SK-N-SH (cell line): ENCODE data around the gene CTBS. TPM values are rescaled to one million over a fixed set of nuclear protein-coding genes. Genes with fewer than 3 reads are reported as not detected.

Experiments
- CTCF ChIA-PET: fragments of 300-600, 350-600 bp; formaldehyde crosslinking; extraction: SDS; loops from one replicate; lab custom pipeline; 2021; lab: Yijun Ruan, JAX
- POLR2A ChIA-PET: fragments of 350-600 bp; sonication (Branson Sonifier 250); formaldehyde crosslinking; extraction: SDS; loops from one replicate; lab custom pipeline; 2020; ENCODE audit warnings: antibody characterized with exemption, inconsistent platforms; lab: Yijun Ruan, JAX
- DNase-seq: peaks from one replicate; pipeline ENCODE4 v3.0.0; 2012
- H2AFZ ChIP-seq: fragments of 200-600 bp; sonication (generic); 2 replicates; pipeline ENCODE4 v1.8.1; 2016; ENCODE audit warnings: antibody characterized with exemption, mild to moderate bottlenecking, low read depth
- H3F3A ChIP-seq: fragments of 200-600 bp; sonication (generic); replicated peaks from 2 replicates; pipeline ENCODE3; 2016; ENCODE audit warnings: antibody characterized with exemption, mild to moderate bottlenecking; ENCODE audit not compliant: insufficient read depth
- H3K27ac ChIP-seq, 2 experiments: fragments of 200-500 bp in 1 of 2; fragments of 200-600 bp in 1 of 2; sonication (Bioruptor generic) in 1 of 2; sonication (generic), shearing (Covaris generic) in 1 of 2; 2 replicates each; pipeline versions ENCODE4 v1.5.1 to v1.6.1; 2014 to 2016; ENCODE audit warnings: low read depth in 2 of 2, inconsistent platforms in 1 of 2, low read length in 1 of 2, mild to moderate bottlenecking in 1 of 2, mixed read lengths in 1 of 2
- H3K27me3 ChIP-seq: fragments of 200-600 bp; sonication (generic), shearing (Covaris generic); 2 replicates; pipeline ENCODE4 v1.6.1; 2016; ENCODE audit warnings: mixed run types; ENCODE audit not compliant: insufficient read depth
- H3K36me3 ChIP-seq, 2 experiments: fragments of 200-500 bp in 1 of 2; fragments of 200-600 bp in 1 of 2; sonication (Bioruptor generic) in 1 of 2; sonication (generic) in 1 of 2; replicated peaks in 1 of 2; 2 replicates each; pipeline versions ENCODE3 to v1.5.1; 2014 to 2016; ENCODE audit warnings: low read length in 1 of 2, mild to moderate bottlenecking in 1 of 2; ENCODE audit not compliant: insufficient read depth in 2 of 2, control insufficient read depth in 1 of 2
- H3K4me1 ChIP-seq, 2 experiments: fragments of 200-500 bp in 1 of 2; fragments of 200-600 bp in 1 of 2; sonication (Bioruptor generic) in 1 of 2; sonication (generic), shearing (Covaris generic) in 1 of 2; 2 replicates each; pipeline versions ENCODE4 v1.5.1 to v1.6.1; 2014 to 2016; ENCODE audit warnings: low read depth in 1 of 2, low read length in 1 of 2, mixed run types in 1 of 2; ENCODE audit not compliant: insufficient read depth in 2 of 2, control insufficient read depth in 1 of 2
- H3K4me2 ChIP-seq: fragments of 200-600 bp; sonication (generic), shearing (Covaris generic); 2 replicates; pipeline ENCODE4 v1.6.1; 2017; ENCODE audit warnings: mixed run types
- H3K4me3 ChIP-seq, 2 experiments: fragments of 200-500 bp in 1 of 2; fragments of 200-600 bp in 1 of 2; sonication (Bioruptor generic) in 1 of 2; sonication (generic), shearing (Covaris generic) in 1 of 2; 2 replicates each; pipeline versions ENCODE4 v1.5.1 to v1.8.1; 2014 to 2016; ENCODE audit warnings: low read depth in 2 of 2, inconsistent platforms in 1 of 2, low read length in 1 of 2, mild to moderate bottlenecking in 1 of 2, mixed read lengths in 1 of 2, moderate library complexity in 1 of 2
- H3K79me2 ChIP-seq: fragments of 200-600 bp; sonication (generic); 2 replicates; pipeline ENCODE4 v1.8.1; 2017; ENCODE audit warnings: mild to moderate bottlenecking; ENCODE audit not compliant: insufficient read depth
- H3K9ac ChIP-seq: fragments of 200-600 bp; sonication (generic); 2 replicates; pipeline ENCODE4 v1.6.1; 2017; ENCODE audit warnings: mixed run types
- H3K9me2 ChIP-seq: fragments of 200-600 bp; sonication (generic); 2 replicates; pipeline ENCODE4 v1.6.1; 2017; ENCODE audit warnings: mixed run types
- H3K9me3 ChIP-seq: fragments of 200-600 bp; sonication (generic); 2 replicates; pipeline ENCODE4 v1.6.1; 2017; ENCODE audit warnings: mixed run types, mild to moderate bottlenecking, moderate library complexity
- H4K20me1 ChIP-seq: fragments of 200-600 bp; sonication (generic); 2 replicates; pipeline ENCODE4 v1.6.1; 2017; ENCODE audit warnings: mild to moderate bottlenecking, mixed run types; ENCODE audit not compliant: insufficient read depth
- CTCF ChIP-seq: fragments of 200-600 bp; sonication (generic); IDR thresholded peaks from 2 replicates; pipeline ENCODE4 v1.6.1; 2017; ENCODE audit warnings: antibody characterized with exemption, mild to moderate bottlenecking, moderate library complexity
- EP300 ChIP-seq, 2 experiments: IDR thresholded peaks; 2 replicates each; pipeline versions ENCODE4 v1.4.0 to v1.6.1; 2012; ENCODE audit warnings: borderline replicate concordance in 1 of 2, low read depth in 1 of 2, low read length in 1 of 2
- FOSL2 ChIP-seq: IDR thresholded peaks from 2 replicates; pipeline ENCODE4 v1.4.0; 2012; ENCODE audit warnings: low read depth, mild to moderate bottlenecking, moderate library complexity, borderline replicate concordance
- GABPA ChIP-seq: IDR thresholded peaks from 2 replicates; pipeline ENCODE4 v1.4.0; 2012; ENCODE audit warnings: low read depth, mild to moderate bottlenecking
- JUND ChIP-seq: IDR thresholded peaks from 2 replicates; pipeline ENCODE4 v1.4.0; 2012
- MAX ChIP-seq: IDR thresholded peaks from 2 replicates; pipeline ENCODE4 v1.4.0; 2012; ENCODE audit warnings: low read depth
- MEF2A ChIP-seq: IDR thresholded peaks from 2 replicates; pipeline ENCODE4 v1.4.0; 2012; ENCODE audit warnings: low read depth, borderline replicate concordance
- NFIC ChIP-seq: IDR thresholded peaks from 2 replicates; pipeline ENCODE4 v1.4.0; 2012; ENCODE audit warnings: borderline replicate concordance
- NRF1 ChIP-seq: IDR thresholded peaks from 2 replicates; pipeline ENCODE4 v1.6.1; 2012; ENCODE audit warnings: low read depth, mild to moderate bottlenecking, low read length
- PBX3 ChIP-seq: IDR thresholded peaks from 2 replicates; pipeline ENCODE4; 2012
- POLR2AphosphoS5 ChIP-seq: IDR thresholded peaks from 2 replicates; pipeline ENCODE4 v1.6.1; 2012; ENCODE audit warnings: low read depth, low read length
- RCOR1 ChIP-seq: fragments of 150-350 bp; IDR thresholded peaks from 2 replicates; pipeline ENCODE4 v1.6.1; 2017; ENCODE audit warnings: antibody characterized with exemption, low read length
- RXRA ChIP-seq: IDR thresholded peaks from 2 replicates; pipeline ENCODE4 v1.4.0; 2012; ENCODE audit warnings: low read depth, mild to moderate bottlenecking, borderline replicate concordance
- SMC3 ChIP-seq: IDR thresholded peaks from 2 replicates; pipeline ENCODE4 v1.6.1; 2012; ENCODE audit warnings: low read depth, low read length, improper control_type of control experiment
- TCF12 ChIP-seq: IDR thresholded peaks from 2 replicates; pipeline ENCODE4 v1.4.0; 2012
- USF1 ChIP-seq: IDR thresholded peaks from 2 replicates; pipeline ENCODE4 v1.4.0; 2012; ENCODE audit warnings: low read depth, borderline replicate concordance
- USF2 ChIP-seq: fragments of 150-350 bp; IDR thresholded peaks from 2 replicates; pipeline ENCODE4 v1.6.1; 2017; ENCODE audit warnings: antibody characterized with exemption, low read length, low read depth, borderline replicate concordance
- YY1 ChIP-seq: IDR thresholded peaks from 2 replicates; pipeline ENCODE4 v1.4.0; 2012; ENCODE audit warnings: low read depth, mild to moderate bottlenecking
- WGBS: methylation state at CpG from one replicate; pipeline ENCODE4 v1.1.6; 2017; ENCODE audit warnings: low lambda C conversion rate; 5-methylcytosine and 5-hydroxymethylcytosine counted together
- polyA plus RNA-seq, 3 experiments: library from polyadenylated mRNA; depleted of rRNA; stranded (reverse); fragments of >200 nt; gene quantifications; 2 replicates each; pipeline ENCODE4 v1.2.3, GENCODE V29; 2012

Gene CTBS
- polyA plus RNA-seq, 1 of the 3 experiments (the other 2 are of a cell fraction): 16.6 TPM

- H3K4me1 ChIP-seq: peaks cover 3 to 6% of the 10 kb centered on the region in 2 experiments; a peak in 2 of 4 replicates
- H2AFZ ChIP-seq: peak overlapping the region; percentile 81
- TF ChIP-seq SMC3 (no peak), USF2 (no peak), USF1 (no peak), POLR2AphosphoS5 (peak; percentile 62; the same call in 1 of the 2 replicates), PBX3 (peak; percentile 81), EP300 (IDR thresholded peaks at IDR 0.05; ENCODE audit: borderline replicate concordance in 1 of 2, low read depth in 1 of 2, low read length in 1 of 2) (peak in 1 of 2 experiments; percentile 69; a peak in 2 of 4 replicates), RCOR1 (no peak), NRF1 (no peak), FOSL2 (peak; percentile 93), TCF12 (peak; percentile 91), MEF2A (peak; percentile 100), RXRA (no peak), NFIC (peak; percentile 65), GABPA (no peak), JUND (peak; percentile 87), YY1 (no peak), MAX (peak; percentile 7; the same call in 1 of the 2 replicates), CTCF (no peak)
- peak overlapping the region in 1 of 2 experiments; percentile 17; a peak in 2 of 4 replicates for H3K4me3 ChIP-seq
- peak overlapping the region; percentile 71 for H3K4me2 ChIP-seq
- H3K9me3 ChIP-seq: no peaks in the 10 kb centered on the region
- peak overlapping the region; percentile 54 to 97; a peak in 3 of 4 replicates for H3K27ac ChIP-seq
- H4K20me1 ChIP-seq: no peaks in the 10 kb centered on the region
- no peaks in the 10 kb centered on the region for H3K9me2 ChIP-seq
- no peaks in the 10 kb centered on the region for H3K27me3 ChIP-seq
- H3F3A ChIP-seq: peaks cover 32% of the 10 kb centered on the region
- no peak for DNase-seq
- ChIA-PET POLR2A (no interaction called here), CTCF (no interaction called here)
- H3K9ac ChIP-seq: peak overlapping the region; percentile 54; the same call in 1 of the 2 replicates
- H3K79me2 ChIP-seq: no peaks in the 10 kb centered on the region
- 21% methylated on average over 5 of the region's 5 CpGs for WGBS
- H3K36me3 ChIP-seq: no peaks in the 10 kb centered on the region
These were observed 24.9 kb upstream of the CTBS start for GRCh38 chr1:84598846-84599741.
